ENCODE results near the gene GLIS1.

GRCh38 chr1:53634571-53634979, 104.4 kb downstream of the GLIS1 start:
- no peak for TF ChIP-seq CTCF (IDR thresholded peaks at IDR 0.05)
- TF ChIP-seq POLR2A (IDR thresholded peaks at IDR 0.05): no peak
